SK-N-SH (cell line): ENCODE measurements around the gene LRTM1.

Source experiments
- ELF1 ChIP-seq: IDR thresholded peaks from 2 replicates; pipeline ENCODE4 v1.4.0; 2012
- EP300 ChIP-seq, 2 experiments: IDR thresholded peaks; 2 replicates each; pipeline versions ENCODE4 v1.4.0 to v1.6.1; 2012; ENCODE audit warnings: borderline replicate concordance in 1 of 2, low read depth in 1 of 2, low read length in 1 of 2
- FOSL2 ChIP-seq: IDR thresholded peaks from 2 replicates; pipeline ENCODE4 v1.4.0; 2012; ENCODE audit warnings: low read depth, mild to moderate bottlenecking, moderate library complexity, borderline replicate concordance
- FOXJ3 ChIP-seq: sonication (generic); formaldehyde crosslinking; IDR thresholded peaks from 2 replicates; pipeline ENCODE4 v1.5.1; 2020; ENCODE audit warnings: mild to moderate bottlenecking, missing genetic modification reagents
- FOXM1 ChIP-seq: IDR thresholded peaks from 2 replicates; pipeline ENCODE4 v1.4.0; 2012; ENCODE audit warnings: low read depth, mild to moderate bottlenecking
- GATA2 ChIP-seq: sonication (generic); formaldehyde crosslinking; IDR thresholded peaks from 2 replicates; pipeline ENCODE4 v1.5.0; 2020; ENCODE audit warnings: mild to moderate bottlenecking, missing genetic modification reagents
- NRF1 ChIP-seq: IDR thresholded peaks from 2 replicates; pipeline ENCODE4 v1.6.1; 2012; ENCODE audit warnings: low read depth, mild to moderate bottlenecking, low read length
- POLR2AphosphoS5 ChIP-seq: IDR thresholded peaks from 2 replicates; pipeline ENCODE4 v1.6.1; 2012; ENCODE audit warnings: low read depth, low read length
- RCOR1 ChIP-seq: fragments of 150-350 bp; IDR thresholded peaks from 2 replicates; pipeline ENCODE4 v1.6.1; 2017; ENCODE audit warnings: antibody characterized with exemption, low read length
- RFX5 ChIP-seq: IDR thresholded peaks from 2 replicates; pipeline ENCODE4 v1.6.1; 2012; ENCODE audit warnings: mild to moderate bottlenecking, improper control_type of control experiment, low read length
- TAF1 ChIP-seq: IDR thresholded peaks from 2 replicates; pipeline ENCODE4 v1.6.1; 2012; ENCODE audit warnings: low read depth, mild to moderate bottlenecking, low read length, moderate library complexity, borderline replicate concordance
- TF ChIP-seq, protein P1 (sequence below): fragments of 150-350 bp; IDR thresholded peaks from 2 replicates; pipeline ENCODE4 v1.6.1; 2016; ENCODE audit warnings: mild to moderate bottlenecking, low read depth, low read length
- TF ChIP-seq, protein P2 (sequence below): fragments of 200-600 bp; sonication (generic); IDR thresholded peaks from 2 replicates; pipeline ENCODE4 v1.6.1; 2017; ENCODE audit warnings: antibody characterized with exemption, mild to moderate bottlenecking, moderate library complexity
- TF ChIP-seq, protein P3 (sequence below): IDR thresholded peaks from 2 replicates; pipeline ENCODE4 v1.4.0; 2012; ENCODE audit warnings: low read depth, borderline replicate concordance

DNA sequence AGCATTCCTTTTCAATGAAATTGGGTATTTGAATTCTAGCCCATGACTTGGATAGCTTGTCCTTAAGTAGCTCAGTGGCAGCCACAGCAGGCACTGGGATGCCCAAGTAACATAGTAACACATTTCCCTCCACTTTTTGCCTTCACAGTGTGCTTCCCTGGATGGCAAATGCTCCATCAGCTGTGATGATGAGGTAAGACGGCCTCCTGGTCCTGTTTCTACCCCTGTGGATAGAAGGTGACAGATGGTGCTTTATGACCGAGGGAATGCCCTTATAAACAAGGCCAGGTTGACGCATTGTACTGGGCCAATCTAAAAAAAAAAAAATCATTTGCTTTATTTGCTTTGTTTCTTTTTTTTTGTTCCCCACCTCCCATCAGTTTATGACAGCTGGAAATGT, 41.8 kb upstream of the LRTM1 start:
- TF ChIP-seq, protein P1, sequence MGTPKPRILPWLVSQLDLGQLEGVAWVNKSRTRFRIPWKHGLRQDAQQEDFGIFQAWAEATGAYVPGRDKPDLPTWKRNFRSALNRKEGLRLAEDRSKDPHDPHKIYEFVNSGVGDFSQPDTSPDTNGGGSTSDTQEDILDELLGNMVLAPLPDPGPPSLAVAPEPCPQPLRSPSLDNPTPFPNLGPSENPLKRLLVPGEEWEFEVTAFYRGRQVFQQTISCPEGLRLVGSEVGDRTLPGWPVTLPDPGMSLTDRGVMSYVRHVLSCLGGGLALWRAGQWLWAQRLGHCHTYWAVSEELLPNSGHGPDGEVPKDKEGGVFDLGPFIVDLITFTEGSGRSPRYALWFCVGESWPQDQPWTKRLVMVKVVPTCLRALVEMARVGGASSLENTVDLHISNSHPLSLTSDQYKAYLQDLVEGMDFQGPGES: no peak
- TF ChIP-seq, protein P2, sequence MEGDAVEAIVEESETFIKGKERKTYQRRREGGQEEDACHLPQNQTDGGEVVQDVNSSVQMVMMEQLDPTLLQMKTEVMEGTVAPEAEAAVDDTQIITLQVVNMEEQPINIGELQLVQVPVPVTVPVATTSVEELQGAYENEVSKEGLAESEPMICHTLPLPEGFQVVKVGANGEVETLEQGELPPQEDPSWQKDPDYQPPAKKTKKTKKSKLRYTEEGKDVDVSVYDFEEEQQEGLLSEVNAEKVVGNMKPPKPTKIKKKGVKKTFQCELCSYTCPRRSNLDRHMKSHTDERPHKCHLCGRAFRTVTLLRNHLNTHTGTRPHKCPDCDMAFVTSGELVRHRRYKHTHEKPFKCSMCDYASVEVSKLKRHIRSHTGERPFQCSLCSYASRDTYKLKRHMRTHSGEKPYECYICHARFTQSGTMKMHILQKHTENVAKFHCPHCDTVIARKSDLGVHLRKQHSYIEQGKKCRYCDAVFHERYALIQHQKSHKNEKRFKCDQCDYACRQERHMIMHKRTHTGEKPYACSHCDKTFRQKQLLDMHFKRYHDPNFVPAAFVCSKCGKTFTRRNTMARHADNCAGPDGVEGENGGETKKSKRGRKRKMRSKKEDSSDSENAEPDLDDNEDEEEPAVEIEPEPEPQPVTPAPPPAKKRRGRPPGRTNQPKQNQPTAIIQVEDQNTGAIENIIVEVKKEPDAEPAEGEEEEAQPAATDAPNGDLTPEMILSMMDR: no peak
- TF ChIP-seq POLR2AphosphoS5 (no peak), FOXM1 (no peak), EP300 (IDR thresholded peaks at IDR 0.05; ENCODE audit: borderline replicate concordance in 1 of 2, low read depth in 1 of 2, low read length in 1 of 2) (no peak), NRF1 (no peak), RCOR1 (no peak), ELF1 (no peak), FOXJ3 (CRISPR knock-in tag) (no peak), TAF1 (no peak), RFX5 (no peak), GATA2 (CRISPR knock-in tag) (no peak), FOSL2 (no peak)
- TF ChIP-seq, protein P3, sequence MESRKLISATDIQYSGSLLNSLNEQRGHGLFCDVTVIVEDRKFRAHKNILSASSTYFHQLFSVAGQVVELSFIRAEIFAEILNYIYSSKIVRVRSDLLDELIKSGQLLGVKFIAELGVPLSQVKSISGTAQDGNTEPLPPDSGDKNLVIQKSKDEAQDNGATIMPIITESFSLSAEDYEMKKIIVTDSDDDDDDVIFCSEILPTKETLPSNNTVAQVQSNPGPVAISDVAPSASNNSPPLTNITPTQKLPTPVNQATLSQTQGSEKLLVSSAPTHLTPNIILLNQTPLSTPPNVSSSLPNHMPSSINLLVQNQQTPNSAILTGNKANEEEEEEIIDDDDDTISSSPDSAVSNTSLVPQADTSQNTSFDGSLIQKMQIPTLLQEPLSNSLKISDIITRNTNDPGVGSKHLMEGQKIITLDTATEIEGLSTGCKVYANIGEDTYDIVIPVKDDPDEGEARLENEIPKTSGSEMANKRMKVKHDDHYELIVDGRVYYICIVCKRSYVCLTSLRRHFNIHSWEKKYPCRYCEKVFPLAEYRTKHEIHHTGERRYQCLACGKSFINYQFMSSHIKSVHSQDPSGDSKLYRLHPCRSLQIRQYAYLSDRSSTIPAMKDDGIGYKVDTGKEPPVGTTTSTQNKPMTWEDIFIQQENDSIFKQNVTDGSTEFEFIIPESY: no peak
